ENCODE results near the gene TMEM232. TPM values are rescaled to one million over a fixed set of nuclear protein-coding genes. Genes with fewer than 3 reads are reported as not detected.

Gene TMEM232
- total and polyA plus RNA-seq, 2 experiments from 2014 or later: 1.3 to 1.9 TPM

DNA sequence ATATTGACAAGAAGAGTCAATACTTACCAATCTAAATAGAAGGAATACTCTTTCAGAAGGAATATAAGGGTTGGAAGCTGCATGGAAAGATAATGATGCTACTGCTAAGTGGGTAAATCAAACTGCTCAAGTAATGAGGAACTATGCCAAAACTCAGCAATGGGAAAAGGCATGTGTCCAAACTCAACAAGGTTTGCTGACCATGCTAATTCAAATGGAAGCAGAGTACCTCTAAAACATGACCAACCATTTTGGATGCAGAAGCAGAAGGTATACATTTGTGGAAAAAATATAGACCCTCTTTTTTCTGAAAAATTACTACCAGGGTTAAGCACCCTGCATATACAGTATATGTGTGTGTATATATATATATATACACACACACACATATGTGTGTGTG, 21.1 kb downstream of the TMEM232 start (continued):
- TF ChIP-seq, protein P1, sequence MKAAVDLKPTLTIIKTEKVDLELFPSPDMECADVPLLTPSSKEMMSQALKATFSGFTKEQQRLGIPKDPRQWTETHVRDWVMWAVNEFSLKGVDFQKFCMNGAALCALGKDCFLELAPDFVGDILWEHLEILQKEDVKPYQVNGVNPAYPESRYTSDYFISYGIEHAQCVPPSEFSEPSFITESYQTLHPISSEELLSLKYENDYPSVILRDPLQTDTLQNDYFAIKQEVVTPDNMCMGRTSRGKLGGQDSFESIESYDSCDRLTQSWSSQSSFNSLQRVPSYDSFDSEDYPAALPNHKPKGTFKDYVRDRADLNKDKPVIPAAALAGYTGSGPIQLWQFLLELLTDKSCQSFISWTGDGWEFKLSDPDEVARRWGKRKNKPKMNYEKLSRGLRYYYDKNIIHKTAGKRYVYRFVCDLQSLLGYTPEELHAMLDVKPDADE (IDR thresholded peaks at IDR 0.05): no peak

GRCh38 chr5:110703481-110703880, 23.0 kb downstream of the TMEM232 start:
- Histone ChIP-seq H3K27ac (ENCODE audit: low read depth) (no peak overlapping the region), H4K20me1 (replicated peaks; ENCODE audit: insufficient read depth) (no peaks in the 10 kb centered on the region), H3F3A (replicated peaks; ENCODE audit: low read depth) (no peaks in the 10 kb centered on the region), H2AFZ (no peak overlapping the region), H3K4me3 (no peak overlapping the region), H3K4me1 (ENCODE audit: insufficient read depth) (no peaks in the 10 kb centered on the region), H3K27me3 (ENCODE audit: insufficient read depth) (no peaks in the 10 kb centered on the region), H3K9me2 (ENCODE audit: insufficient read depth) (no peaks in the 10 kb centered on the region), H3K4me2 (no peak overlapping the region), H3K79me2 (replicated peaks; ENCODE audit: insufficient read depth) (no peaks in the 10 kb centered on the region), H3K36me3 (ENCODE audit: insufficient read depth) (no peaks in the 10 kb centered on the region)
- Mint-ChIP-seq H3K36me3 (ENCODE audit: low read depth) (no peaks in the 10 kb centered on the region), H3K27ac (no peak overlapping the region), H3K4me1 (no peaks in the 10 kb centered on the region), H3K27me3 (ENCODE audit: insufficient read depth, low read depth, poor library complexity) (peaks cover 2% of the 10 kb centered on the region), H3K4me3 (no peak overlapping the region), H3K9me3 (no peaks in the 10 kb centered on the region)
- DNase-seq (ENCODE audit: low spot score): no peak
- ATAC-seq: no peak
- TF ChIP-seq ZNF114 (CRISPR knock-in tag; IDR thresholded peaks at IDR 0.05): no peak
- no peak for TF ChIP-seq ZNF331 (CRISPR knock-in tag; IDR thresholded peaks at IDR 0.05; ENCODE audit: low read depth)
- no peak for TF ChIP-seq EZH2 (IDR thresholded peaks at IDR 0.05; ENCODE audit: low read depth, unreplicated experiment)
- no peak for TF ChIP-seq JUNB (IDR thresholded peaks at IDR 0.05; ENCODE audit: unreplicated experiment)
- TF ChIP-seq NANOG (IDR thresholded peaks at IDR 0.05; ENCODE audit: borderline replicate concordance): no peak
- TF ChIP-seq, protein P1 (IDR thresholded peaks at IDR 0.05): no peak
- no peak for TF ChIP-seq CREB1 (CRISPR knock-in tag; IDR thresholded peaks at IDR 0.05; ENCODE audit: low read depth)

DNA sequence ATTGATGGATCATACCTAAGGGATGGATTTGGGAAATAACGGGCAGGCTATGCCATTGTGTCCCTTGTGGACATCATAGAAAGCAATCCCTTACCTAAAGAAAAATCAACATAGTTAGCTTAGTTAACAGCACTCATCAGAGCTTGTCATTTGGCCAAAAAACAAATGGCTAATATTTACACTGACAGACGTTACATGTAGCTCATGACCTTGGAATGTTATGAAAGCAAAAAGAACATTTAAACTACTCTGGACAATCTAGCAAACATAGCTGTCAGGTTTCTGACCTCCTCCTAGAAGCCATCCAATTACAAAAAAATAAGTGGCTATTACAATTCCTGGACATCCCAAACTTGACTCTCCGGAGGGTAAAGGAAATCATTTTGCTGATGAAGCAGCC, 23.8 kb downstream of the TMEM232 start:
- Histone ChIP-seq H3K36me3 (ENCODE audit: insufficient read depth) (no peaks in the 10 kb centered on the region), H3K4me1 (ENCODE audit: insufficient read depth) (no peaks in the 10 kb centered on the region), H3K9me2 (ENCODE audit: insufficient read depth) (no peaks in the 10 kb centered on the region), H3F3A (replicated peaks; ENCODE audit: low read depth) (no peaks in the 10 kb centered on the region), H3K79me2 (replicated peaks; ENCODE audit: insufficient read depth) (no peaks in the 10 kb centered on the region), H4K20me1 (replicated peaks; ENCODE audit: insufficient read depth) (no peaks in the 10 kb centered on the region), H3K4me3 (no peak overlapping the region), H3K27me3 (ENCODE audit: insufficient read depth) (no peaks in the 10 kb centered on the region), H3K27ac (ENCODE audit: low read depth) (no peak overlapping the region), H3K4me2 (no peak overlapping the region), H2AFZ (no peak overlapping the region)
- Mint-ChIP-seq H3K9me3 (no peaks in the 10 kb centered on the region), H3K27ac (no peak overlapping the region), H3K36me3 (ENCODE audit: low read depth) (no peaks in the 10 kb centered on the region), H3K4me3 (no peak overlapping the region), H3K4me1 (no peaks in the 10 kb centered on the region), H3K27me3 (ENCODE audit: insufficient read depth, low read depth, poor library complexity) (peaks cover 2% of the 10 kb centered on the region)
- DNase-seq (ENCODE audit: low spot score): no peak
- ATAC-seq: no peak
- TF ChIP-seq NANOG (IDR thresholded peaks at IDR 0.05; ENCODE audit: borderline replicate concordance) (no peak), REST (IDR thresholded peaks at IDR 0.05; ENCODE audit: unreplicated experiment) (no peak), EZH2phosphoT487 (IDR thresholded peaks at IDR 0.05; ENCODE audit: unreplicated experiment) (no peak), STAT1 (IDR thresholded peaks at IDR 0.05; ENCODE audit: unreplicated experiment) (no peak), ZNF114 (CRISPR knock-in tag; IDR thresholded peaks at IDR 0.05) (no peak), POLR2AphosphoS5 (IDR thresholded peaks at IDR 0.05; ENCODE audit: low read depth) (no peak), CREB1 (CRISPR knock-in tag; IDR thresholded peaks at IDR 0.05; ENCODE audit: low read depth) (no peak), EZH2 (IDR thresholded peaks at IDR 0.05; ENCODE audit: low read depth, unreplicated experiment) (no peak), ZNF331 (CRISPR knock-in tag; IDR thresholded peaks at IDR 0.05; ENCODE audit: low read depth) (no peak), JUNB (IDR thresholded peaks at IDR 0.05; ENCODE audit: unreplicated experiment) (no peak), CTCF (conservative IDR thresholded peaks at IDR 0.05; ENCODE audit: low read depth in 2 of 2) (no peak)
- TF ChIP-seq, protein P1 (IDR thresholded peaks at IDR 0.05): no peak
